GM19372 (cell line): Measurements from ENCODE around the gene ZNRF1.
A peak's percentile ranks its signal among the peaks of the same experiment; 100 is the strongest.
"Not testable (repeated sequence)": the region's sequence is repeated elsewhere in the genome, so short reads cannot be mapped to it uniquely, and the experiment has no call there.

Source experiments
- ATAC-seq: cut with Tn5 transposase; IDR thresholded peaks from one replicate; pipeline ENCODE4 v1.9.1; 2021; ENCODE audit warnings: mild to moderate bottlenecking, low read depth, moderate library complexity; ENCODE audit not compliant: unreplicated experiment

ZNRF1 gene

DNA sequence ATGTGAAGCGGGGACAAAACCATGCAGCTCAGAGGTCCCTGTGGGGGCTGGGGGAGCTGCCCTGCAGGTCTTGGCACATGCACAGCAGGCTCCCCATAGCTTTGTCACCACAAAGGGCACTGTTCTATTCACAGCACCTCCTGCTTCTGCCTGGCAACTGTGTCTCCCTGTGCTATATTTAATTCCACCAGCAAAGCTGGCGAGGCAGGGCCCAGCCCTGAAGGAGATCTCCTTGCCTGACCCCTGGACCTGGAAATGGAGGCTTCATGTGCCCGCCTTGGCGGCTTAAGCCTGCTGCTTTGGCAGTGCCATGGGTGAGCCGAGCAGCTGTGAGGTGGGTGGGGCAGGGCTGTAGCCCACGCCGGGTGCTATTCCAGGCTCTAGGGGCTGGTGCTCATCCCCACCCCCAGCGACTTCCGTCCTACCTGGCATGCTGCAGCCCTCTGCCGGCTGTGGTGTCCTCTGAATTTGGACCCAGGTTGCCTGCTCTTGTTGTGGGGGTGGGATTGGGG is 111.0 kb downstream of the ZNRF1 start:
- no peak for ATAC-seq

DNA sequence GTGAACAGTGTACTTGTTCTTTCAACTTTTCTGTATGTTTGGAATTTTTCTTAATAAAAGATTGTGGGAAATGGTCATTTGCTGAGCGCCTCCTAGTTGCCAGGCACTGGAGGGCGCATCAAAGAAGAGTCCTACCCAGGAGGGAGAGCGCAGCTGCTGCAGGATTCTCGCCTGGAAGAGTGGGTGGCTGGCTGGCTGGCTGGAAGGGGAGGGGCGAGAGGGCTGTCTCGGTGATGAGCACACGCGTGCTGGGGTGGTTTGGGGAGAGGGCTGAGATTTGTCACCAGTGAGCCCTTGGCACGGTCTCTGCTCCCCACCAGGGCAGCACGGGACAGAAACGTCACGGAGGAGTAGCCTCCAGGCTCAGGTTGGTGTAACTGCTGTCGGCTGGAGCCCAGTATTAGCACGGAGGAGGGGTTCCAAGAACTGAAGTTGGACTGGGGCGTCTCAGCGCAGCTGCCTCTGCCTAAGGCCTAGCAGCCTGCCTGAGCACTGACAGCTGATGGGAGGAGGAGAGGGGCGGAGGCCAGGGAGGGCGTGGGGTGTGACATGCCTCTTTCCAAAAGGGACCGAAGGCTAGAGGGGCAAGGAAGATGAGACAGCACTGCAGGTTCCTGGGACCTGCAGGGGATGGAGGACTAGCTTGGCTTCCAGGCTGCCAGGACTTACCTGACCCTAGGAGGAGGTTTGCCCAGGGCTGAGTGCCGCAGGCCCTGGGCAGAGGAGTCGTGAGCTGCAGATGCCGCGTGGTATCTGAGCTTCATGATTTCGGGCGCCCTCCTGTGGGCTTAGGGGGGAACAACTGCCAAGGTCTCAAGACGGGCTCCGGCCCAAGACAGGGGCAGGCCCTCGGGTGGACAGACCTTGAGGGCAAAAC is 112.1 kb downstream of the ZNRF1 start:
- ATAC-seq, result peak; percentile 80

GRCh38 chr16:75111514-75111940 is 112.7 kb downstream of the ZNRF1 start:
- no peak for ATAC-seq

DNA sequence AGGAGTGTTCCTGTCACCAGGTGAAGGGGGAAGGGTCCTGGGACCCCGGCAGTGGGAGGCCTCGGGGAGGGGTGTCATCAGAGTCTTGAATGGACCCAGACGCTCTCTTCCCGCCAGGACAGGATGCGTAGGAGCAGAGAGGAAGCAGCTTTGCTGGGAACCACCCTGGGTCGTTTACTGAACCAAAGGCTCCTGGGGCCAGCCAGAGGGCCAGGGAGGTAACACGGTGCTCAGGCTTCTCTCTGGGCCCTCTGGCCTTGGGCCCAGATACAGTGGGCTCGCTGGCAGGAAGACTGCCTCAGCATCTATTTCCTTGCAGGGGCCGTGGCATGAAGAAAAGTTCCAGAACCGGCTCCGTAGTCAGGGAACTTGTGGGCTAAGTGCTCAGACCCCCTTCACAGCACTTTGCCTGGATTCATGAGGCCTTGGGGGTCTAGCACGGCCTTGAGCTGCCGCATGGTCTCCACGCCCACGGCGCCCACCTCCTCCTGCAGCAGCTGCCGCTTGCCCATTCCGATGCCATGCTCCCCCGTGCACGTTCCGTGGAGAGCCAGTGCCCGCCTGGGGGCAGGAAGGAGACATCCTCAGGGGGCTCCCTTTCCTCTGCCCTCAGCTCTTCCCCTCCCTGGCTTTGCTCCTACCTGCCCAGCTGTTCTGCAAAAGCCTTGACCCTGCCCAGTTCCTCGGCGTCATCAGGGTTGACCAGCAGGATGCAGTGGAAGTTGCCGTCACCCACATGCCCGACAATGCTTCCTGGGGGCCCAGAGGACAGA is 113.3 kb downstream of the ZNRF1 start:
- ATAC-seq, result no peak

DNA sequence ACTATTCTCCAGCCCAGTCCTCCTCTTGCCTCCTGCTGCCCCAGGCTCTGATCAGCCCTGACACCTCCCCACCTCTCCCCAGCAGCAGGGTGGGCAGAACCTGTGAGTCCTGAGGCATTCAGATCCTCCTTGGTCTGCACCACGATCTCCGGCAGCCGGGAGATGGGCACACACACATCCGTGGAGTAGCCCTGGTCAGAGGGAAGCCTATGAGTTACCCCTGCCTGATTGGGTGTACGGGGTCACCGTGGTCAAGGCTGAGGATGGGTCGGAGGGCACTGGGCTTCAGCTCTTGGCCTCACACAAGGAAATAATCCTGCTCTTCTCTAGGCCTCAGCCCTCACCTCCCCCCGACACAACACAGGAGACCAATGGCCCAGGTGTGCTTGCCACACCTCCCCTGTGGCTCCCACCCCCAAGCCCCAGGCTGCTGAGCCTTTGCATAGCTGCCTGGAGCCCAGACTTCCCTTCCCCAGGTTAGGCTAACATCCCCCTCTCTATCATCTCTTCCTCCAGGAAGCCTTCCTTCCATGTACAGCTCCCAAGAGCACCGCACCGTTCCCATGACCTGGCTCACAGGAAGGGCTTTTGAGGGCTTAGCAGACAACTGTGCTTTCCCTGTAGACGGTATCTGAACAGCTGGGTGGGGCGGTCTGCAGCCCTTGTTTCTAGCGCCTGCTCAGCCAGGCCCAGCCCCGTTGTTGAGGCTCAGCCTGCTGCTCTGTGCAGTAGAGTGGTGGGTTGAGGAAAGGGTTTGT is 114.1 kb downstream of the ZNRF1 start:
- no peak for ATAC-seq

DNA sequence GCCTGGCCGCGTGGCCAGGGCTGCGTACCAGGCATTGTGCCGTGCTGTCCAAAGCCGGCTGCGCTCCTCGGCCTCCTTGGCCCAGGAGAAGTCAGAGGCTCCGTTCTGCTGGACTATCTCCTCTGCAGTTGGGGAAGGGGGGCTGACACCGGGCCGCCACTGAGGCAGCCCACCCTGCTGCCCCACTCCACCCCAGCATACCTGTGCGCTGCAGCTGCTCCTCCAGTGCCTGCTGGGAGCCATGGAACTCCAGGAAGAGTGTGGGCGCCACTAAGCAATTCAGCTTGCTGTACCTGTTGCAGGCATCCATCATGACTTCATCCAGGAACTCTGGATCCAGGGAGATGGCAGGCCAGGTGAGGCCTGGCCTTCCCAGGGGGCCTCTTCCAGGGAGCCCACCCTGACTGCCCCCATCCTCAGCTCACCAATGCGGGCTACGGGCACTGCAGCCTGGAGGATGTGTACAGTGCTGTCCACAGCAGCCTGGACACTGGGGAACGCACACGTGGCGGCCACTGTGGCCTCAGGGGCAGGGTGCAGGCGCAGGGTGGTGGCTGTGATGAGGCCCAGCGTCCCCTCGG is 114.8 kb downstream of the ZNRF1 start:
- ATAC-seq, result no peak

GRCh38 chr16:75114179-75114945 is 115.5 kb downstream of the ZNRF1 start:
- ATAC-seq, result no peak

- ATAC-seq, result no peak
Observed at GRCh38 chr16:75114946-75115825, 116.4 kb downstream of the ZNRF1 start.

DNA sequence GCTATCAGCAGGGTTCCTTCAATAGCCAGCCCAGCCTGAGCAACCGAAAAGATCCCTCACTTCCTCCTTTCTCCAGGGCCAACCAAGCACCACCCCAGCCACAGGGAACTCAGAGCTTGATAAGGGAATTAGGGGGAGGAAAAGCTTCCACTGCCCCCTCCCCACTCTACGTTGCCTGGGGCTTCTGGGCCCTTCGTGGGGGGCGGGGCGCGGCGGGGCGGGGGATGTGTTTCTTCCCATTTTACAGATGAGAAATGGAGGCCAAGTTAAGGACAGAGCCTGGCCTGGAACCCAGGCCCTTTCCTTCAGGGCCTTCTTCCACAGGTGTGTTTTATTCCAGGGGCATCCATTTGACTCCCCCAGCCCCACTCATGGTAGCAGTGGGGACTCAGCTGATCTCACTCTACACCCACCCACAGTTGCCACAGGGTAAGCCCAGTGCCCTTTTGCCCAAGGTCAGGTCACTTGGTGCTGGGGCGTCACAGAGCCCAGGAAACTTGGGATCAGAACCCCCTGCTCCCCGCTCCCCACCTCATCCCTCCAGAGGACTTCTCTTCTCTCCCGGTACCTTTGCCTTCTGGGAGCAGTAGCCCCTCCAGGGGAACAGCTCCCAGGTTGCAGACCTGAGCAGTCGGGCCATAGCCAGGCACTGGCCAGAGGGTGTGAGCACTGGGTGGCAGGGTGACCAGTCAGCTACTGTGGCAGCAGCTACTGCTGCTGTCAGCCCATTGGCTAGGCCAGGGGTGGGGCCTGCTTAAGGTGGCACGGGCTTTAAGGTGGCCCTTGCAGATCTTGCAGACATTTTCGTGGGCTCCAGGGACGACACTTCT is 117.5 kb downstream of the ZNRF1 start, which contains the start of gene LDHD:
TSS of gene LDHD (minus strand) at position 700 of the 830 bp plus-strand sequence. CDS start at position 640, 60 bp downstream.
- no peak for ATAC-seq

DNA sequence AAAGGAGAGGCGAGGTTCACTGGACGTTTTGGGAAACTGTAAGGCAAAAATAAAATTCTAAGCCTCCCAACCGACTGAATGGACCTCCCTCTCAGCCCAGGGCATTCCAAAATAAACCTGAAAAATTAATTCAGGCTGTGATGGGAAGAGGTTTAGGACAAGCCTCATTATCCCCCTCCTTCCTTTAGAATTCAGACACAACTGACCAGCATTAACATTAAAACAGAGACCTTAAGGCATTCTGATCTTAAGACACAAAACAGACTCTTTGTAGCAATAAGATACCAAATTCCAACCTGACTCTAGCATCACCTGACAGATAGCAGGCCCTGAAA is 118.1 kb downstream of the ZNRF1 start:
- ATAC-seq, result no peak

DNA sequence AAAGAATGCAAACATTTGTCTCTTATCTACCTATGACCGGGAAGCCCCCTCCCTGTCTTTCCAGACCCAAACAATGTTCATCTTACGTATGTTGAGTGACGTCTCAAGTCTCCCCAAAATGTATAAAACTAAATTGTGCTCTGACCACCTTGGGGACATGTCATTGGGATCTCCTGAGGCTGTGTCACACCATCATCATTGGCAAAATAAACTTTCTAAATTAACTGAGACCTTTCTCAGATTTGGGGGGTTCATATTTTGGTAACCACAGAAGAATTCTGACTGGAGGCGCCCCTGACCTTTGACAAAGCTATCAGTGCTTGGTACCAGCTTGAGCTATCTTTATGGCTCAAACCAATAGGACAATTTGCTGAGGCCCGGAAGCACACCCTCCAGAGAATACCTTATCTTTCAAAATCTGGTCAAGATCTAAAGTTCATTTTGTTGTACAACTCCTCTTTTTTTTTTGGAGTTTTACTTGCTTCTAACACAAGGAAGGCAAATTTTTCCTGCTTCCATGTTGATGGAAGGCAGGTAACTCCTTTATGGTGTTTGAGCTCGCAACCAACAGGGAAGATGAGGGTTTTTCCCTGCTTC is 120.2 kb downstream of the ZNRF1 start:
- ATAC-seq, result no peak

- no peak for ATAC-seq
Observed at GRCh38 chr16:75120253-75120652, 121.4 kb downstream of the ZNRF1 start.

DNA sequence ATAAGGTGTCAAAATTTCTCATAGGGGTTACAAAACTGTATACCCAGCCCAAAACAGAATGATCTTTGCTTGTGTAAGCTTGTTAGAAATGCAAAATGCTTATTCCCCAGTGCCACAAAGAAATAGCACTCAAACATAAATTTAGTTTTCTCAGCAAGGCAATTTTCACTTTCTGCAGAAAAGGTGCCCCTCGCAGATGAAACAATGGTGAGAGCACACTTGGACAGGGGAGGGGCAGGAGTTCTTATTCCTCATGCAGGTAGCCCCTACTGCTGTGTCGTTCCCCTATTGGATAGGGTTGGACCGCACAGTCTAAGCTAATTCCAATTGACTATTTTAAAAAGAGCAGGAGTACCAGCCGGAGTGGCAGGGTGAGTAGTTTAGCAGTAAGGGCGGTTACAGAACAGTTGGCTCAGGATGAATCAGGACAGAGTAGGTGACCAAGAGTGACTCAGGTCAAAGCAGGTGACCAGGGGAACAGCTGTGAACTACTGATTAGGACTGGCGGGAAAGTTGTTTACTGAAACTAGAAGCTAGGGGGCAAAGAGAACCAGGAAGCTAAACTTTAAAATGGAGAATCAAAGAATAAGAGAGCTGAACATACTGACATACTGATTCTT is 123.2 kb downstream of the ZNRF1 start:
- ATAC-seq, result no peak

- ATAC-seq, result no peak
Observed at GRCh38 chr16:75122609-75123008, 123.8 kb downstream of the ZNRF1 start.

GRCh38 chr16:75127713-75128415 is 129.0 kb downstream of the ZNRF1 start:
- no peak for ATAC-seq

- not testable (repeated sequence) for ATAC-seq
Observed at GRCh38 chr16:75129421-75130149, 130.8 kb downstream of the ZNRF1 start.
